Endothelial cell (in vitro differentiated cells): ENCODE data around the gene ARID1A. TPM values are rescaled to one million over a fixed set of nuclear protein-coding genes. Genes with fewer than 3 reads are reported as not detected.

Experiments used
- DNase-seq: peaks from one replicate; pipeline ENCODE4 v3.0.0; 2021; ENCODE audit warnings: low spot score
- H3K27ac Mint-ChIP-seq: one replicate; pipeline ENCODE4 v1.8.0; 2021; ENCODE audit warnings: mixed read lengths, inconsistent platforms; ENCODE audit not compliant: unreplicated experiment
- H3K27me3 Mint-ChIP-seq: one replicate; pipeline ENCODE4 v1.8.0; 2021; ENCODE audit warnings: mild to moderate bottlenecking, moderate library complexity, mixed read lengths, inconsistent platforms; ENCODE audit not compliant: unreplicated experiment
- H3K36me3 Mint-ChIP-seq: one replicate; pipeline ENCODE4 v1.8.0; 2021; ENCODE audit warnings: mild to moderate bottlenecking, low read depth, mixed read lengths, inconsistent platforms; ENCODE audit not compliant: unreplicated experiment
- H3K4me1 Mint-ChIP-seq: one replicate; pipeline ENCODE4 v1.8.0; 2021; ENCODE audit warnings: mild to moderate bottlenecking, mixed read lengths, inconsistent platforms; ENCODE audit not compliant: unreplicated experiment
- H3K4me3 Mint-ChIP-seq: one replicate; pipeline ENCODE4 v1.8.0; 2021; ENCODE audit warnings: mild to moderate bottlenecking, mixed read lengths, inconsistent platforms; ENCODE audit not compliant: unreplicated experiment
- H3K9me3 Mint-ChIP-seq: one replicate; pipeline ENCODE4 v1.8.0; 2021; ENCODE audit warnings: mixed read lengths, inconsistent platforms; ENCODE audit not compliant: unreplicated experiment
- CTCF ChIP-seq: fragments of 200-600 bp; sonication (generic); IDR thresholded peaks from one replicate; pipeline ENCODE4 v1.5.0; 2021; ENCODE audit warnings: antibody characterized with exemption; ENCODE audit not compliant: unreplicated experiment
- total RNA-seq: library from RNA; stranded (reverse); fragmentation: NEBNext Ultra II Directional; extraction: Animal tissue kit (Norgen Biotek cat#: 25700); gene quantifications from one replicate; pipeline ENCODE4 v1.2.1, GENCODE V29; 2021; ENCODE audit not compliant: unreplicated experiment

ARID1A gene
- total RNA-seq, 1 donor from 2014 or later, result 115 TPM

- Mint-ChIP-seq H3K27ac (no peak overlapping the region), H3K36me3 (no peaks in the 10 kb centered on the region)
- no peak for TF ChIP-seq CTCF
Measured at GRCh38 chr1:26684763-26685508, 10.9 kb upstream of the ARID1A start.

GRCh38 chr1:26686795-26687194 is 9.0 kb upstream of the ARID1A start:
- H3K4me3 Mint-ChIP-seq, result no peak overlapping the region
- H3K27ac Mint-ChIP-seq, result no peak overlapping the region
- DNase-seq, result no peak
- peaks cover 3% of the 10 kb centered on the region for H3K27me3 Mint-ChIP-seq
- peaks cover 8% of the 10 kb centered on the region for H3K4me1 Mint-ChIP-seq
- H3K36me3 Mint-ChIP-seq, result no peaks in the 10 kb centered on the region
- H3K9me3 Mint-ChIP-seq, result no peaks in the 10 kb centered on the region
- TF ChIP-seq CTCF, result no peak

More at GRCh38 chr1:26684763-26685508, 10.9 kb upstream of the ARID1A start:
- H3K9me3 Mint-ChIP-seq, result no peaks in the 10 kb centered on the region
- no peak for DNase-seq
- no peaks in the 10 kb centered on the region for H3K27me3 Mint-ChIP-seq
- H3K4me3 Mint-ChIP-seq, result no peak overlapping the region
- no peaks in the 10 kb centered on the region for H3K4me1 Mint-ChIP-seq

- Mint-ChIP-seq H3K36me3 (no peaks in the 10 kb centered on the region), H3K4me1 (peaks cover 23% of the 10 kb centered on the region), H3K4me3 (no peak overlapping the region), H3K27me3 (peaks cover 5% of the 10 kb centered on the region), H3K27ac (no peak overlapping the region), H3K9me3 (no peaks in the 10 kb centered on the region)
- DNase-seq, result no peak
- no peak for TF ChIP-seq CTCF
Measured at GRCh38 chr1:26689504-26689903, 6.3 kb upstream of the ARID1A start.

- Mint-ChIP-seq H3K27ac (peak overlapping the region; percentile 88), H3K9me3 (no peaks in the 10 kb centered on the region), H3K4me3 (no peak overlapping the region), H3K27me3 (peaks cover 5% of the 10 kb centered on the region), H3K4me1 (peaks cover 29% of the 10 kb centered on the region), H3K36me3 (no peaks in the 10 kb centered on the region)
- DNase-seq, result no peak
- no peak for TF ChIP-seq CTCF
Measured at GRCh38 chr1:26690157-26690556, 5.7 kb upstream of the ARID1A start.

GRCh38 chr1:26690576-26691031 is 5.2 kb upstream of the ARID1A start:
- Mint-ChIP-seq H3K27ac (peak overlapping the region; percentile 88), H3K4me3 (no peak overlapping the region), H3K36me3 (no peaks in the 10 kb centered on the region), H3K27me3 (peaks cover 5% of the 10 kb centered on the region), H3K9me3 (no peaks in the 10 kb centered on the region), H3K4me1 (peaks cover 29% of the 10 kb centered on the region)
- no peak for DNase-seq
- no peak for TF ChIP-seq CTCF
